ENCODE data around the gene SLCO2A1. TPM values are rescaled to one million over a fixed set of nuclear protein-coding genes. Genes with fewer than 3 reads are reported as not detected.

SLCO2A1 gene
- total and polyA plus RNA-seq, 2 donors from 2014 or later, result 27.2 to 169 TPM

GRCh38 chr3:133924041-133924440 lies 105.7 kb downstream of the SLCO2A1 start:
- H3K4me1 ChIP-seq (ENCODE audit: control insufficient read depth in 2 of 3, insufficient read depth in 2 of 3, low read depth in 1 of 3, low read length in 3 of 3), result peaks cover 0 to 3% (median 3%) of the 10 kb centered on the region in 3 donors
- no peak for DNase-seq
- no peak overlapping the region for H3K9ac ChIP-seq (ENCODE audit: low read length in 3 of 3)
- TF ChIP-seq CTCF (IDR thresholded peaks at IDR 0.05; ENCODE audit: borderline replicate concordance, extremely low read depth, insufficient read depth), result no peak
- peak; percentile 27 for FAIRE-seq
- H3K27ac ChIP-seq (ENCODE audit: low read depth in 2 of 2, low read length in 2 of 2), result no peak overlapping the region
- H3K27me3 ChIP-seq (ENCODE audit: control insufficient read depth, insufficient read depth, low read length), result no peaks in the 10 kb centered on the region
- intact Hi-C loops (cut with DNase I), result no loop called here
- H3K4me3 ChIP-seq (ENCODE audit: low read length in 3 of 3), result no peak overlapping the region
- H3K36me3 ChIP-seq (ENCODE audit: control insufficient read depth in 2 of 3, insufficient read depth in 3 of 3, low read length in 3 of 3), result no peaks in the 10 kb centered on the region
- H3K9me3 ChIP-seq (ENCODE audit: control insufficient read depth in 2 of 3, insufficient read depth in 1 of 3, low read length in 3 of 3), result no peaks in the 10 kb centered on the region

GRCh38 chr3:133921592-133921991 lies 108.1 kb downstream of the SLCO2A1 start:
- Histone ChIP-seq H3K4me3 (ENCODE audit: low read length in 3 of 3) (no peak overlapping the region), H3K4me1 (ENCODE audit: control insufficient read depth in 2 of 3, insufficient read depth in 2 of 3, low read depth in 1 of 3, low read length in 3 of 3) (no peaks in the 10 kb centered on the region), H3K36me3 (ENCODE audit: control insufficient read depth in 2 of 3, insufficient read depth in 3 of 3, low read length in 3 of 3) (no peaks in the 10 kb centered on the region), H3K9me3 (ENCODE audit: control insufficient read depth in 2 of 3, insufficient read depth in 1 of 3, low read length in 3 of 3) (no peaks in the 10 kb centered on the region), H3K9ac (ENCODE audit: low read length in 3 of 3) (no peak overlapping the region), H3K27me3 (ENCODE audit: control insufficient read depth, insufficient read depth, low read length) (no peaks in the 10 kb centered on the region), H3K27ac (ENCODE audit: low read depth in 2 of 2, low read length in 2 of 2) (no peak overlapping the region)
- FAIRE-seq, result no peak
- DNase-seq, result no peak
- intact Hi-C loops (cut with DNase I), result no loop called here
- TF ChIP-seq CTCF (IDR thresholded peaks at IDR 0.05; ENCODE audit: borderline replicate concordance, extremely low read depth, insufficient read depth), result no peak

GRCh38 chr3:133917144-133917543 lies 112.6 kb downstream of the SLCO2A1 start:
- H3K9me3 ChIP-seq (ENCODE audit: control insufficient read depth in 2 of 3, insufficient read depth in 1 of 3, low read length in 3 of 3), result no peaks in the 10 kb centered on the region
- H3K4me1 ChIP-seq (ENCODE audit: control insufficient read depth in 2 of 3, insufficient read depth in 2 of 3, low read depth in 1 of 3, low read length in 3 of 3), result no peaks in the 10 kb centered on the region
- H3K27me3 ChIP-seq (ENCODE audit: control insufficient read depth, insufficient read depth, low read length), result no peaks in the 10 kb centered on the region
- no peak overlapping the region for H3K9ac ChIP-seq (ENCODE audit: low read length in 3 of 3)
- no peak for DNase-seq
- intact Hi-C loops (cut with DNase I), result no loop called here
- no peak for FAIRE-seq
- no peak overlapping the region for H3K4me3 ChIP-seq (ENCODE audit: low read length in 3 of 3)
- no peaks in the 10 kb centered on the region for H3K36me3 ChIP-seq (ENCODE audit: control insufficient read depth in 2 of 3, insufficient read depth in 3 of 3, low read length in 3 of 3)
- no peak overlapping the region for H3K27ac ChIP-seq (ENCODE audit: low read depth in 2 of 2, low read length in 2 of 2)
- no peak for TF ChIP-seq CTCF (IDR thresholded peaks at IDR 0.05; ENCODE audit: borderline replicate concordance, extremely low read depth, insufficient read depth)
